H9 (cell line): Measurements from ENCODE around the gene ATG2A. TPM values are rescaled to one million over a fixed set of nuclear protein-coding genes. Genes with fewer than 3 reads are reported as not detected.

Experiments used
- DNase-seq: peaks from one replicate; pipeline ENCODE4 v3.0.0-alpha.2; 2017
- H2AFZ ChIP-seq: one replicate; pipeline ENCODE4 v1.6.1; 2013; ENCODE audit warnings: mild to moderate bottlenecking, low read length, control low read depth, moderate library complexity
- H2AK5ac ChIP-seq: 2 replicates; pipeline ENCODE4 v1.6.1; 2013; ENCODE audit warnings: low read length, control low read depth, mixed read lengths; ENCODE audit not compliant: insufficient read length
- H2BK120ac ChIP-seq: one replicate; pipeline ENCODE4 v1.6.1; 2013; ENCODE audit warnings: low read depth, mild to moderate bottlenecking, low read length, control low read depth, inconsistent platforms; ENCODE audit not compliant: poor library complexity, severe bottlenecking
- H2BK12ac ChIP-seq: 2 replicates; pipeline ENCODE4 v1.6.1; 2013; ENCODE audit warnings: low read length, control low read depth, mixed read lengths, low read depth; ENCODE audit not compliant: insufficient read length
- H2BK15ac ChIP-seq: 2 replicates; pipeline ENCODE4 v1.6.1; 2013; ENCODE audit warnings: low read depth, low read length, control low read depth
- H2BK20ac ChIP-seq: one replicate; pipeline ENCODE4 v1.6.1; 2013; ENCODE audit warnings: low read depth, mild to moderate bottlenecking, low read length, control low read depth, inconsistent platforms; ENCODE audit not compliant: poor library complexity, severe bottlenecking
- H2BK5ac ChIP-seq: 2 replicates; pipeline ENCODE4 v1.6.1; 2013; ENCODE audit warnings: low read length, control low read depth, mixed read lengths; ENCODE audit not compliant: insufficient read length
- H3K14ac ChIP-seq: 2 replicates; pipeline ENCODE4 v1.6.1; 2013; ENCODE audit warnings: low read length, control low read depth; ENCODE audit not compliant: insufficient read depth
- H3K18ac ChIP-seq: 2 replicates; pipeline ENCODE4 v1.6.1; 2013; ENCODE audit warnings: low read depth, mild to moderate bottlenecking, mixed read lengths, low read length, control low read depth; ENCODE audit not compliant: insufficient read length
- H3K23ac ChIP-seq: 2 replicates; pipeline ENCODE4 v1.6.1; 2013; ENCODE audit warnings: low read length, control low read depth, mixed read lengths, low read depth; ENCODE audit not compliant: insufficient read length
- H3K23me2 ChIP-seq: 2 replicates; pipeline ENCODE4 v1.6.1; 2013; ENCODE audit warnings: low read depth, mild to moderate bottlenecking, mixed read lengths, low read length, control low read depth; ENCODE audit not compliant: insufficient read length, poor library complexity, severe bottlenecking
- H3K27ac ChIP-seq: 2 replicates; pipeline ENCODE4 v1.5.1; 2013; ENCODE audit warnings: low read length, control low read depth, mixed read lengths, low read depth; ENCODE audit not compliant: insufficient read length
- H3K27me3 ChIP-seq: 2 replicates; pipeline ENCODE4 v1.6.1; 2013; ENCODE audit warnings: low read length, control low read depth, inconsistent platforms; ENCODE audit not compliant: insufficient read depth
- H3K4ac ChIP-seq: 2 replicates; pipeline ENCODE4 v1.6.1; 2013; ENCODE audit warnings: low read depth, mild to moderate bottlenecking, control low read depth, inconsistent platforms, low read length, moderate library complexity
- H3K4me1 ChIP-seq: 2 replicates; pipeline ENCODE4 v1.6.1; 2013; ENCODE audit warnings: low read length, control low read depth, inconsistent platforms; ENCODE audit not compliant: insufficient read depth
- H3K4me2 ChIP-seq: 2 replicates; pipeline ENCODE4 v1.6.1; 2013; ENCODE audit warnings: low read length, control low read depth, mixed read lengths; ENCODE audit not compliant: insufficient read length, insufficient read depth
- H3K56ac ChIP-seq: 2 replicates; pipeline ENCODE4 v1.6.1; 2013; ENCODE audit warnings: low read depth, mild to moderate bottlenecking, mixed read lengths, low read length, control low read depth; ENCODE audit not compliant: insufficient read length
- H3K79me1 ChIP-seq: 2 replicates; pipeline ENCODE4 v1.6.1; 2013; ENCODE audit warnings: low read depth, mild to moderate bottlenecking, moderate library complexity, low read length, control low read depth, inconsistent platforms; ENCODE audit not compliant: insufficient read depth, poor library complexity, severe bottlenecking
- H3K79me2 ChIP-seq: 2 replicates; pipeline ENCODE4 v1.6.1; 2013; ENCODE audit warnings: low read length, control low read depth, inconsistent platforms; ENCODE audit not compliant: insufficient read depth
- H3K9ac ChIP-seq: 2 replicates; pipeline ENCODE4 v1.6.1; 2013; ENCODE audit warnings: low read length, control low read depth, mixed read lengths; ENCODE audit not compliant: insufficient read length; ENCODE audit errors: extremely low read depth
- H3K9me3 ChIP-seq: one replicate; pipeline ENCODE4 v1.6.1; 2013; ENCODE audit warnings: low read depth, low read length, inconsistent platforms; ENCODE audit not compliant: control insufficient read depth
- H3T11ph ChIP-seq: one replicate; pipeline ENCODE4 v1.6.1; 2013; ENCODE audit warnings: mild to moderate bottlenecking, low read length, control low read depth, inconsistent platforms
- H4K20me1 ChIP-seq: one replicate; pipeline ENCODE4 v1.6.1; 2013; ENCODE audit not compliant: control insufficient read depth, insufficient read length, insufficient read depth
- H4K5ac ChIP-seq: 2 replicates; pipeline ENCODE4 v1.6.1; 2013; ENCODE audit warnings: low read depth, mild to moderate bottlenecking, mixed read lengths, low read length, control low read depth; ENCODE audit not compliant: insufficient read length
- H4K8ac ChIP-seq: replicated peaks from 2 replicates; pipeline ENCODE4 v1.6.1; 2013; ENCODE audit warnings: low read length, control low read depth, mixed read lengths, low read depth; ENCODE audit not compliant: insufficient read length
- H4K91ac ChIP-seq: 2 replicates; pipeline ENCODE4 v1.6.1; 2013; ENCODE audit warnings: low read depth, mild to moderate bottlenecking, moderate library complexity, mixed read lengths, low read length, control low read depth; ENCODE audit not compliant: insufficient read length
- H3K27ac Mint-ChIP-seq, 3 experiments: 2 replicates in 2 of 3; 3 replicates in 1 of 3; pipeline ENCODE4 v1.8.0; 2020 to 2021; ENCODE audit warnings: mixed read lengths in 3 of 3, mild to moderate bottlenecking in 1 of 3, moderate library complexity in 1 of 3
- H3K27me3 Mint-ChIP-seq: 2 replicates; pipeline ENCODE4 v1.8.0; 2021; ENCODE audit warnings: low read depth, mild to moderate bottlenecking, moderate library complexity, mixed read lengths
- H3K36me3 Mint-ChIP-seq, 3 experiments: 2 replicates in 2 of 3; 3 replicates in 1 of 3; pipeline ENCODE4 v1.8.0; 2020 to 2021; ENCODE audit warnings: low read depth in 3 of 3, mixed read lengths in 3 of 3; ENCODE audit not compliant: insufficient read depth in 1 of 3
- H3K4me1 Mint-ChIP-seq, 2 experiments: 2 replicates each; pipeline ENCODE4 v1.8.0; 2020; ENCODE audit warnings: mixed read lengths in 2 of 2
- H3K4me3 Mint-ChIP-seq, 2 experiments: 2 replicates in 1 of 2; 3 replicates in 1 of 2; pipeline ENCODE4 v1.8.0; 2020 to 2021; ENCODE audit warnings: mild to moderate bottlenecking in 2 of 2, mixed read lengths in 2 of 2, moderate library complexity in 1 of 2
- H3K9me3 Mint-ChIP-seq, 2 experiments: 2 replicates in 1 of 2; 3 replicates in 1 of 2; pipeline ENCODE4 v1.8.0; 2020; ENCODE audit warnings: mild to moderate bottlenecking in 2 of 2, mixed read lengths in 2 of 2, moderate library complexity in 1 of 2
- CTCF ChIP-seq: fragments of 200-600 bp; sonication (generic); conservative IDR thresholded peaks from 3 replicates; pipeline ENCODE4 v1.8.0; 2021; ENCODE audit warnings: antibody characterized with exemption, mild to moderate bottlenecking
- WGBS: extraction: QIAGEN DNeasy Blood & Tissue Kit; methylation state at CpG from one replicate; pipeline ENCODE4 v1.1.7; 2013; ENCODE audit warnings: missing lambda C conversion rate, low lambda C conversion rate, mixed read lengths; ENCODE audit not compliant: insufficient read length; ENCODE audit errors: extremely low coverage; 5-methylcytosine and 5-hydroxymethylcytosine counted together
- total RNA-seq: library from RNA; stranded (reverse); gene quantifications from 2 replicates; pipeline ENCODE4 v1.2.1, GENCODE V29; 2021

ATG2A gene
- total RNA-seq, 1 experiment from 2014 or later, result 21.3 TPM

GRCh38 chr11:64848826-64849597 lies 68.0 kb downstream of the ATG2A start:
- no peaks in the 10 kb centered on the region for H3K27me3 Mint-ChIP-seq
- Histone ChIP-seq H3K79me2 (no peaks in the 10 kb centered on the region), H4K20me1 (no peaks in the 10 kb centered on the region), H3K4ac (no peak overlapping the region), H3K4me2 (no peak overlapping the region), H3T11ph (no peak overlapping the region), H3K79me1 (no peaks in the 10 kb centered on the region), H2BK12ac (no peak overlapping the region), H3K27ac (no peak overlapping the region), H2BK120ac (no peak overlapping the region), H4K5ac (no peak overlapping the region), H3K9me3 (no peaks in the 10 kb centered on the region), H3K56ac (no peak overlapping the region), H2AK5ac (no peak overlapping the region), H3K14ac (no peak overlapping the region), H4K91ac (no peak overlapping the region), H3K23me2 (peaks cover 1% of the 10 kb centered on the region), H3K4me1 (no peaks in the 10 kb centered on the region), H4K8ac (no peak overlapping the region), H2BK5ac (no peak overlapping the region), H2BK20ac (no peak overlapping the region), H3K9ac (no peak overlapping the region), H3K27me3 (no peaks in the 10 kb centered on the region), H2BK15ac (no peak overlapping the region), H2AFZ (no peak overlapping the region), H3K18ac (no peak overlapping the region), H3K23ac (no peak overlapping the region)
- no peaks in the 10 kb centered on the region; a peak in 1 of 5 replicates for H3K9me3 Mint-ChIP-seq
- H3K4me3 Mint-ChIP-seq, result no peak overlapping the region
- DNase-seq, result peak; percentile 82
- peak; percentile 70 for TF ChIP-seq CTCF
- peaks cover 20 to 23% of the 10 kb centered on the region in 2 experiments for H3K4me1 Mint-ChIP-seq
- no peaks in the 10 kb centered on the region for H3K36me3 Mint-ChIP-seq
- H3K27ac Mint-ChIP-seq, result no peak overlapping the region
- WGBS, result no CpG with 5 or more reads among the region's 16 CpGs
